AG10803 (cell line): ENCODE measurements around the gene UQCRC2.
"Not testable (repeated sequence)": the region's sequence is repeated elsewhere in the genome, so short reads cannot be mapped to it uniquely, and the experiment has no call there.

Experiments used
- DNase-seq: peaks from one replicate; pipeline ENCODE4 v3.0.0; 2010; ENCODE audit warnings: low read depth
- H3K4me3 ChIP-seq: 2 replicates; pipeline ENCODE4 v1.5.1; 2011; ENCODE audit warnings: mild to moderate bottlenecking, low read length, control low read depth
- TF ChIP-seq, protein P1 (sequence below): conservative IDR thresholded peaks from 2 replicates; pipeline ENCODE4 v1.5.1; 2011; ENCODE audit warnings: mild to moderate bottlenecking, low read length, control low read depth, inconsistent platforms

UQCRC2 gene

DNA sequence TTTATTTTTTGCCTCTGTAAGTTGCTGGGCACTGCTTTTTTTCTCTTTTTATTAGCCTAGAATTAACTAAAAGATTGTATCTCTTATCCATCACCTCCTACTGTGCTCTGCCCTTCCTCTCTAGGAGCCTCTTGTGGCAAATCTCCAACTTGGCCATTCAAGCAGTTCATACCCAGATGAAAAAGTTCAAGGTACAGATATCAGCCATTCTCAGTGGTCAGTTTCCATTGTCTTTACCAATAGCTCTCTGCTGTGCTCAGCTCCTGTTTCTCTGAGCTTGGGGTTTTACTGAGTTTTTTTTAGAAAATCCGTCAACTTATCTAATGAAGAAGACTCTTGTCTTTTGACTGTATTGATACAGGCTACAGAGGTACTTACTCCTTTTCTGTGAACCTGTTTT is 70.3 kb downstream of the UQCRC2 start:
- H3K4me3 ChIP-seq = no peak overlapping the region
- TF ChIP-seq, protein P1, sequence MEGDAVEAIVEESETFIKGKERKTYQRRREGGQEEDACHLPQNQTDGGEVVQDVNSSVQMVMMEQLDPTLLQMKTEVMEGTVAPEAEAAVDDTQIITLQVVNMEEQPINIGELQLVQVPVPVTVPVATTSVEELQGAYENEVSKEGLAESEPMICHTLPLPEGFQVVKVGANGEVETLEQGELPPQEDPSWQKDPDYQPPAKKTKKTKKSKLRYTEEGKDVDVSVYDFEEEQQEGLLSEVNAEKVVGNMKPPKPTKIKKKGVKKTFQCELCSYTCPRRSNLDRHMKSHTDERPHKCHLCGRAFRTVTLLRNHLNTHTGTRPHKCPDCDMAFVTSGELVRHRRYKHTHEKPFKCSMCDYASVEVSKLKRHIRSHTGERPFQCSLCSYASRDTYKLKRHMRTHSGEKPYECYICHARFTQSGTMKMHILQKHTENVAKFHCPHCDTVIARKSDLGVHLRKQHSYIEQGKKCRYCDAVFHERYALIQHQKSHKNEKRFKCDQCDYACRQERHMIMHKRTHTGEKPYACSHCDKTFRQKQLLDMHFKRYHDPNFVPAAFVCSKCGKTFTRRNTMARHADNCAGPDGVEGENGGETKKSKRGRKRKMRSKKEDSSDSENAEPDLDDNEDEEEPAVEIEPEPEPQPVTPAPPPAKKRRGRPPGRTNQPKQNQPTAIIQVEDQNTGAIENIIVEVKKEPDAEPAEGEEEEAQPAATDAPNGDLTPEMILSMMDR = no peak
- no peak for DNase-seq

DNA sequence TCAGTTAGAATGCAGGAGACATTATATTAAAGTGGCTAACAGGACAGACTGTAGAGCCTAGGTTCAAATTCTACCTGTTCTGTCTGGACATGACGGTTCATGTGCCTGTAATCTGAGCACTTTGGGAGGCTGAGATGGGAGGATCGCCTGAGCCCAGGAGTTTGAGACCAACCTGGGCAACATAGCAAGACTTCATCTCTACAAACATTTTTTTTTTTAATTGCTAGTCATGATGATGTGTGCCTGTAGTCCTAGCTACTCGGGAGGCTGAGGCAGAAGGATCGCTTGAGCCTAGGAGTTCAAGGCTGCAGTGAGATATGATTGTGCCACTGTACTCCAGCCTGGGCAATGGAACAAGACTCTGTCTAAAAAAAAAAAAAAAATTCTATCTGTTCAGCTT is 71.6 kb downstream of the UQCRC2 start:
- not testable (repeated sequence) for H3K4me3 ChIP-seq, DNase-seq

DNA sequence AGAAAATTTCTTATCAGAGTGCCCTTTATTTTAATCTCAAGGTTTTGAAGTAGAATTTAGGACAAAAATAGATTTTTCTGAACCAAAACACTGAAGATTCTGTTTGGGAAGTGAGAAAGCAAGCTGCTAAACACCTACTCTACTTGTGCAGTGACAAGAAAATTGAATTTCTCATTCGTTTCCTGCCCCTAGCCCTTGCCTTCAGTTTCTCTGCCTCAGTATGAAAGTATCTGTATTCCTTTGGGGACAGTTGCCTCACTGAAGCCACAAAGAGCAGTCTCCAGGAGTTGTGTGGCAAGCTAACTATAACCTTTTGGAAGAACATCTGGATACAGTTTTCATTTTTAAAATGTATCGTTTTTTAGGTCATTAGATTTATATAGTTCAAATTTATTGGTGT is 74.5 kb downstream of the UQCRC2 start:
- DNase-seq = peak; percentile 61

DNA sequence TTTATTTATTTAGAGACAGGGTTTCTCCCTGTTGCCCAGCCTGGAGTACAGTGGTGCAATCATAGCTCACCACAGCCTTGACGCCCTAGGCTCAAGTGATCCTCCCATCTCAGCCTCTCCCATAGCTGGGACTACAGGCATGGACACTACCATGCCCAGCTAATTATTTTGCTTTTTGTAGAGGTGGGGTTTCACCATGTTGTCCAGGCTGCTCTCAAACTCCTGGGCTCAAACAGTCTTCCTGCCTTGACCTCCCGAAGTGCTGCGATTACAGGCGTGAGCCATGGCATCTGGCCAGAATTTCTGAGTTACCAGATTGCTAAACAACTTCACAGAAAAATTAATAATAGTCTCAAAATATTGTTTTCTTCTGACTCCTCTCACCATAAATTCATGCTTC is 76.5 kb downstream of the UQCRC2 start:
- DNase-seq = no peak
- H3K4me3 ChIP-seq = no peak overlapping the region
- TF ChIP-seq, protein P1 = no peak

More for the DNA sequence above, 74.5 kb downstream of the UQCRC2 start:
- no peak overlapping the region for H3K4me3 ChIP-seq
- TF ChIP-seq, protein P1 = no peak

DNA sequence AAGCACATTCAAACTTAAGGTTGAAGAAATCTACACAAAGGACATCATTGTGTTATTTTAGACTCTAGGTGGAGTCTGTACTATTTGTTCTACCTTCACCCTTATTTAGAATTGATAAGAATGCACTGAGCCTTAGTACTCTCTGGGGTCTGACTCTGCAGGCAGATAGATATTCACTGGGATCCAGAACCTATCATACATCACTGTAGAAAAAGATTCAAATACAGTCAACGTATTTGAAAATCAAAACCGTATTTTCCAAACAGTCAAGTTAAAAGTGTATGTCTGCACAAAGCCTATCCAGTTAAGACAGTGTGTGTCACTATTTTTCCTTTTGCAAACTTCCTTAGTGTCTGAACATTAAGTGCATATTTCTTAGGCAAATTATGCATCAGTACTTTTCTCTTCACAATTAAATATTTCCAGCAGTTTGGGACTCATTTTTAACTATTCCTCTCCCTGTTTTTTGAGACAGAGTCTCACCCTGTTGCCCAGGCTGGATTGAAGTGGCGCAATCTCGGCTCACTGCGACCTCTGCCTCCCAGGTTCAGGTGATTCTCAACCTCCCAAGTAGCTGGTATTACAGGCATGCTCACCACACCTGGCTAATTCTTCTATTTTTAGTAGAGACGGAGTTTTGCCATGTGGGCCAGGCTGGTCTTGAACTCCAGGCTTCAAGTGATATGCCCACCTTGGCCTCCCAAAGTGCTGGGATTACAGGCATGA is 77.1 kb downstream of the UQCRC2 start:
- no peak for DNase-seq
- TF ChIP-seq, protein P1 = no peak
- H3K4me3 ChIP-seq = no peak overlapping the region

DNA sequence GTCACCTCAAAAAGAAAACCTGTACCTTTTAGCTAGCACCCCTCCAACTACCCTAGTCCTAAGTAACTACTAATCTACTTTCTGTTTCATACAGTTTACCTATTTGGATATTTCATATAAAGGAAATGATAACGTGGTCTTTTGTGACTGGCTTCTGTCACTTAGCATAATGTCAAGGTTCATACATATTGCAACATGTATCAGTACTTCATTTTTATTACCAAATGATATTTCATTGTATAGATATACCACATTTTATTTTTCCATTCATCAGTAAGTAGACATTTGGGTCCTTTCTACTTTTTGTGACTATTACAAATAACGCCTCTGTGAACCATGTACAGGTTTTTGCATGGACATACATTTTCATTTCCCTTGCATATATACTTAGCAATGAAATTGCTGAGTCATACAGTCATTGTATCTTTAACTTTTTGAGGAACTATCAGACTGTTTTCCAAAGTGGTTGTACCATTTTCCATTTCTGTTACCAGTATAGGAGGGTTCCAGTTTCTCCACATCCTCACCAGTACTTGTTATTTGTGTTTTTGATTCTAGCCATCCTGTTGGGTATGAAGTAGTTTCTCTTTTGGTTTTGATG is 78.4 kb downstream of the UQCRC2 start:
- DNase-seq = no peak
- TF ChIP-seq, protein P1 = no peak
- H3K4me3 ChIP-seq = no peak overlapping the region
